GM12875 (cell line): Measurements from ENCODE around the gene C6.

Experiments used
- H3K4me3 ChIP-seq: one replicate; pipeline ENCODE4 v1.5.1; 2011; ENCODE audit warnings: low read depth, low read length, control low read depth
- CTCF ChIP-seq: IDR thresholded peaks from 2 replicates; pipeline ENCODE4 v1.5.1; 2011; ENCODE audit warnings: low read depth, mild to moderate bottlenecking, control low read depth, inconsistent platforms, low read length, moderate library complexity, borderline replicate concordance; ENCODE audit not compliant: insufficient read depth

The C6 gene

GRCh38 chr5:41213340-41213739 lies at the start of gene C6:
Gene C6, minus strand, starts transcription at chr5:41213532. Its CDS starts 10,302 bp downstream, at chr5:41203230.
- no peak within 1 kb of the TSS for H3K4me3 ChIP-seq
- TF ChIP-seq CTCF, result no peak

- H3K4me3 ChIP-seq, result no peak overlapping the region
- no peak for TF ChIP-seq CTCF
Measured at GRCh38 chr5:41256400-41256799, 43.1 kb upstream of the C6 start.

- TF ChIP-seq CTCF, result no peak
- no peak overlapping the region for H3K4me3 ChIP-seq
Measured at GRCh38 chr5:41253109-41253508, 39.8 kb upstream of the C6 start.

- TF ChIP-seq CTCF, result no peak
- H3K4me3 ChIP-seq, result no peak overlapping the region
Measured at GRCh38 chr5:41252036-41252435, 38.7 kb upstream of the C6 start.

GRCh38 chr5:41250351-41250987 lies 37.1 kb upstream of the C6 start:
- H3K4me3 ChIP-seq, result no peak overlapping the region

GRCh38 chr5:41247135-41247534 lies 33.8 kb upstream of the C6 start:
- no peak for TF ChIP-seq CTCF
- no peak overlapping the region for H3K4me3 ChIP-seq

More at GRCh38 chr5:41250351-41250987, 37.1 kb upstream of the C6 start:
- TF ChIP-seq CTCF, result no peak

GRCh38 chr5:41246376-41246775 lies 33.0 kb upstream of the C6 start:
- no peak for TF ChIP-seq CTCF

More at GRCh38 chr5:41246376-41246775, 33.0 kb upstream of the C6 start:
- H3K4me3 ChIP-seq, result no peak overlapping the region
